HepG2 (cell line): ENCODE results near the gene TTC31. TPM values are rescaled to one million over a fixed set of nuclear protein-coding genes. Genes with fewer than 3 reads are reported as not detected.

Experiments
- AGO2 ChIP-seq: fragments of 200-400 bp; formaldehyde crosslinking; optimal IDR thresholded peaks from 2 replicates; pipeline ENCODE3; 2017; ENCODE audit warnings: mild to moderate bottlenecking, low read depth, low read length, moderate library complexity
- HNRNPK ChIP-seq: fragments of 200-400 bp; formaldehyde crosslinking; IDR thresholded peaks from 2 replicates; pipeline ENCODE4 v1.6.1; 2018; ENCODE audit warnings: low read length, low read depth, moderate library complexity, mild to moderate bottlenecking; ENCODE audit not compliant: poor library complexity, severe bottlenecking
- JARID2 ChIP-seq: sonication (generic); formaldehyde crosslinking; IDR thresholded peaks from 2 replicates; pipeline ENCODE4 v1.8.1; 2023; ENCODE audit warnings: missing genetic modification reagents, inconsistent platforms; ENCODE audit not compliant: insufficient replicate concordance
- KDM4B ChIP-seq: sonication (generic); formaldehyde crosslinking; IDR thresholded peaks from 2 replicates; pipeline ENCODE4 v1.4.0; 2020; ENCODE audit warnings: missing genetic modification reagents
- MAFK ChIP-seq, 2 experiments: IDR thresholded peaks in 1 of 2; conservative IDR thresholded peaks in 1 of 2; 2 replicates each; pipeline ENCODE4 v1.6.1; 2011; ENCODE audit warnings: improper control_type of control experiment in 2 of 2, low read length in 2 of 2
- MAZ ChIP-seq, 2 experiments: sonication (generic) in 1 of 2; formaldehyde crosslinking in 1 of 2; IDR thresholded peaks; 2 replicates each; pipeline versions ENCODE4 v1.5.0 to v1.6.1; 2012 to 2020; ENCODE audit warnings: low read depth in 2 of 2, mild to moderate bottlenecking in 2 of 2, borderline replicate concordance in 1 of 2, improper control_type of control experiment in 1 of 2, low read length in 1 of 2, missing genetic modification reagents in 1 of 2, moderate library complexity in 1 of 2
- NAIF1 ChIP-seq: sonication (generic); formaldehyde crosslinking; IDR thresholded peaks from 2 replicates; pipeline ENCODE4 v1.5.0; 2020; ENCODE audit warnings: mild to moderate bottlenecking, missing genetic modification reagents, borderline replicate concordance
- NFIC ChIP-seq: IDR thresholded peaks from 2 replicates; pipeline ENCODE4 v1.6.1; 2012; ENCODE audit warnings: mild to moderate bottlenecking, low read length, inconsistent platforms
- PCBP1 ChIP-seq: fragments of 200-400 bp; formaldehyde crosslinking; IDR thresholded peaks from 2 replicates; pipeline ENCODE4 v1.6.1; 2017; ENCODE audit warnings: mild to moderate bottlenecking, low read depth, low read length, borderline replicate concordance
- POLR2A ChIP-seq, 2 experiments: IDR thresholded peaks; 2 replicates each; pipeline ENCODE4 v1.6.1; 2011; ENCODE audit warnings: low read depth in 2 of 2, low read length in 2 of 2, mild to moderate bottlenecking in 1 of 2, moderate library complexity in 1 of 2; ENCODE audit not compliant: insufficient read depth in 1 of 2
- RBAK ChIP-seq: sonication (generic); formaldehyde crosslinking; IDR thresholded peaks from 2 replicates; pipeline ENCODE4 v1.5.1; 2020; ENCODE audit warnings: mild to moderate bottlenecking, missing genetic modification reagents
- WIZ ChIP-seq: sonication (generic); formaldehyde crosslinking; IDR thresholded peaks from 2 replicates; pipeline ENCODE4 v1.5.1; 2020; ENCODE audit warnings: mild to moderate bottlenecking, missing genetic modification reagents
- ZBTB33 ChIP-seq: sonication (generic); formaldehyde crosslinking; IDR thresholded peaks from 2 replicates; pipeline ENCODE4 v1.4.0; 2020; ENCODE audit warnings: missing genetic modification reagents
- ZBTB49 ChIP-seq: sonication (generic); formaldehyde crosslinking; IDR thresholded peaks from 2 replicates; pipeline ENCODE4 v1.4.0; 2020; ENCODE audit warnings: missing genetic modification reagents, borderline replicate concordance
- ZC3H13 ChIP-seq: sonication (generic); formaldehyde crosslinking; IDR thresholded peaks from 2 replicates; pipeline ENCODE4 v1.8.1; 2023; ENCODE audit warnings: mild to moderate bottlenecking, missing genetic modification reagents, moderate library complexity
- ZFP36 ChIP-seq: fragments of 150-350 bp; IDR thresholded peaks from 2 replicates; pipeline ENCODE4 v1.6.1; 2018; ENCODE audit warnings: borderline replicate concordance, low read length, low read depth; ENCODE audit not compliant: partially characterized antibody
- ZNF20 ChIP-seq: sonication (generic); formaldehyde crosslinking; IDR thresholded peaks from 2 replicates; pipeline ENCODE4 v1.4.0; 2020; ENCODE audit warnings: mild to moderate bottlenecking, moderate library complexity, missing genetic modification reagents
- ZNF225 ChIP-seq: sonication (generic); formaldehyde crosslinking; IDR thresholded peaks from 2 replicates; pipeline ENCODE4 v1.4.0; 2020; ENCODE audit warnings: mild to moderate bottlenecking, missing genetic modification reagents
- ZNF256 ChIP-seq: sonication (generic); formaldehyde crosslinking; conservative IDR thresholded peaks from 2 replicates; pipeline ENCODE4 v1.4.0; 2020; ENCODE audit warnings: missing genetic modification reagents
- ZNF33A ChIP-seq: sonication (generic); formaldehyde crosslinking; IDR thresholded peaks from 2 replicates; pipeline ENCODE4 v1.5.1; 2020; ENCODE audit warnings: missing genetic modification reagents, mild to moderate bottlenecking, moderate library complexity, borderline replicate concordance
- ZNF770 ChIP-seq: sonication (generic); formaldehyde crosslinking; IDR thresholded peaks from 2 replicates; pipeline ENCODE4 v1.5.0; 2020; ENCODE audit warnings: mild to moderate bottlenecking, missing genetic modification reagents
- ZNF782 ChIP-seq: sonication (generic); formaldehyde crosslinking; IDR thresholded peaks from 2 replicates; pipeline ENCODE4 v1.4.0; 2020; ENCODE audit warnings: missing genetic modification reagents, mild to moderate bottlenecking, borderline replicate concordance
- polyA plus RNA-seq, 8 experiments: library from polyadenylated mRNA; depleted of rRNA in 3 of 8; stranded (reverse) in 7 of 8; unstranded in 1 of 8; fragments of >200 nt; fragmentation: Illumina TruSeq in 4 of 8; extraction: Trizol in 4 of 8; gene quantifications; 2 replicates each; pipeline versions ENCODE4 v1.2.1 to v1.2.3, GENCODE V29; 2011 to 2016; ENCODE audit warnings: low read depth in 4 of 8, missing spikeins in 1 of 8, mixed read lengths in 1 of 8; ENCODE audit not compliant: insufficient read depth in 1 of 8
- total RNA-seq, 5 experiments: library from RNA; depleted of rRNA; stranded (reverse); fragments of >200 nt; fragmentation: Illumina TruSeq; extraction: Trizol; gene quantifications; 2 replicates each; pipeline ENCODE4 v1.2.3, GENCODE V29; 2016; ENCODE audit warnings: low read depth in 1 of 5

The TTC31 gene
- total and polyA plus RNA-seq, 2 of the 13 experiments (the other 11 are each of a cell fraction or from before 2014, with no cell fraction given) = 28.3 to 39.5 TPM

- TF ChIP-seq ZBTB33 (CRISPR knock-in tag) (peak; percentile 6; the same call in 1 of the 2 replicates), ZNF782 (CRISPR knock-in tag) (no peak), ZNF770 (CRISPR knock-in tag) (peak; percentile 84), ZNF256 (0 out of 2 replicates have a peak, but pooled peaks have one; percentile 10), PCBP1 (0 out of 2 replicates have a peak, but pooled peaks have one; percentile 32), HNRNPK (peak; percentile 82), MAZ (IDR thresholded peaks at IDR 0.05; ENCODE audit: borderline replicate concordance, low read depth, low read length) (no peak), MAZ (CRISPR knock-in tag; IDR thresholded peaks at IDR 0.05; ENCODE audit: low read depth) (0 out of 2 replicates have a peak, but pooled peaks have one; percentile 2), WIZ (CRISPR knock-in tag) (no peak), RBAK (CRISPR knock-in tag) (no peak), JARID2 (CRISPR knock-in tag) (no peak), NAIF1 (CRISPR knock-in tag) (no peak), POLR2A (IDR thresholded peaks at IDR 0.05; ENCODE audit: insufficient read depth in 1 of 2, low read depth in 2 of 2, low read length in 2 of 2) (no peak), ZNF20 (CRISPR knock-in tag) (no peak), KDM4B (0 out of 2 replicates have a peak, but pooled peaks have one; percentile 0), ZC3H13 (CRISPR knock-in tag) (no peak), ZFP36 (no peak), ZNF225 (CRISPR knock-in tag) (0 out of 2 replicates have a peak, but pooled peaks have one; percentile 10), MAFK (conservative IDR thresholded peaks at IDR 0.05 in 1 of 2, IDR thresholded peaks at IDR 0.05 in 1 of 2; ENCODE audit: low read length in 2 of 2) (peak; percentile 38 to 62), ZNF33A (CRISPR knock-in tag) (no peak), AGO2 (peak; percentile 15), ZBTB49 (peak; percentile 56; the same call in 1 of the 2 replicates), NFIC (no peak)
Measured at GRCh38 chr2:74513605-74514367, 30.9 kb downstream of the TTC31 start (continued).
